MM.1S (cell line): Measurements from ENCODE around the gene BTBD17.

Source experiments
- DNase-seq: peaks from one replicate; pipeline ENCODE4 v3.0.0-alpha.2; 2015
- H2AFZ ChIP-seq: fragments of 300-600 bp; sonication (generic); 2 replicates; pipeline ENCODE4 v1.6.0; 2016; ENCODE audit warnings: antibody characterized with exemption, low read length
- H3F3A ChIP-seq: fragments of 300-600 bp; sonication (generic); 2 replicates; pipeline ENCODE4 v1.6.1; 2016; ENCODE audit warnings: mild to moderate bottlenecking, antibody characterized with exemption, low read length, moderate library complexity, mixed read lengths; ENCODE audit not compliant: insufficient read depth
- H3K27ac ChIP-seq: fragments of 300-600 bp; sonication (generic); 2 replicates; pipeline ENCODE4 v1.5.1; 2016; ENCODE audit warnings: mild to moderate bottlenecking, low read length
- H3K27me3 ChIP-seq: fragments of 300-600 bp; sonication (generic); replicated peaks from 2 replicates; pipeline ENCODE4 v1.6.0; 2016; ENCODE audit warnings: low read length; ENCODE audit not compliant: insufficient read depth
- H3K36me3 ChIP-seq: fragments of 300-600 bp; sonication (generic); replicated peaks from 2 replicates; pipeline ENCODE4 v1.6.1; 2016; ENCODE audit warnings: mild to moderate bottlenecking, low read length, mixed read lengths; ENCODE audit not compliant: insufficient read depth
- H3K4me1 ChIP-seq: fragments of 300-600 bp; sonication (generic); 2 replicates; pipeline ENCODE4 v1.6.1; 2016; ENCODE audit warnings: low read length, mixed read lengths
- H3K4me2 ChIP-seq: fragments of 300-600 bp; sonication (generic); 2 replicates; pipeline ENCODE4 v1.6.0; 2016; ENCODE audit warnings: low read depth, low read length
- H3K4me3 ChIP-seq: fragments of 300-600 bp; sonication (generic); 2 replicates; pipeline ENCODE4 v1.5.1; 2016; ENCODE audit warnings: low read length, mixed read lengths
- H3K79me2 ChIP-seq: fragments of 300-600 bp; sonication (generic); 2 replicates; pipeline ENCODE4 v1.6.1; 2016; ENCODE audit warnings: mixed run types, low read length, mixed read lengths
- H3K9ac ChIP-seq: fragments of 300-600 bp; sonication (generic); 2 replicates; pipeline ENCODE4 v1.6.1; 2016; ENCODE audit warnings: low read length, mixed read lengths
- H3K9me2 ChIP-seq: fragments of 300-600 bp; sonication (generic); replicated peaks from 2 replicates; pipeline ENCODE4 v1.6.1; 2016; ENCODE audit warnings: mild to moderate bottlenecking, low read length, mixed read lengths; ENCODE audit not compliant: insufficient read depth
- H3K9me3 ChIP-seq: fragments of 300-600 bp; sonication (generic); replicated peaks from 2 replicates; pipeline ENCODE4 v1.6.1; 2016; ENCODE audit warnings: mild to moderate bottlenecking, low read length, mixed read lengths; ENCODE audit not compliant: insufficient read depth
- H4K20me1 ChIP-seq: fragments of 300-600 bp; sonication (generic); 2 replicates; pipeline ENCODE4 v1.6.1; 2016; ENCODE audit warnings: mild to moderate bottlenecking, low read length, moderate library complexity, mixed read lengths; ENCODE audit not compliant: insufficient read depth
- EZH2 ChIP-seq: fragments of 300-600 bp; sonication (generic); optimal IDR thresholded peaks from 2 replicates; pipeline ENCODE3; 2017; ENCODE audit warnings: low read depth, mild to moderate bottlenecking, antibody characterized with exemption, low read length, mixed read lengths
- EZH2phosphoT487 ChIP-seq: fragments of 300-600 bp; sonication (generic); IDR thresholded peaks from 2 replicates; pipeline ENCODE4 v1.6.1; 2018; ENCODE audit warnings: antibody characterized with exemption, low read length
- TF ChIP-seq, protein P1 (sequence below): fragments of 300-600 bp; sonication (generic); IDR thresholded peaks from 2 replicates; pipeline ENCODE4 v1.5.1; 2016; ENCODE audit warnings: antibody characterized with exemption, low read length, mixed read lengths

The BTBD17 gene

GRCh38 chr17:74387365-74388218 lies 25.9 kb upstream of the BTBD17 start:
- H3K9me3 ChIP-seq = no peaks in the 10 kb centered on the region
- no peak overlapping the region for H3K9ac ChIP-seq
- H3K36me3 ChIP-seq = no peaks in the 10 kb centered on the region
- H3K4me1 ChIP-seq = no peaks in the 10 kb centered on the region
- TF ChIP-seq EZH2phosphoT487 (no peak), EZH2 (no peak)
- TF ChIP-seq, protein P1, sequence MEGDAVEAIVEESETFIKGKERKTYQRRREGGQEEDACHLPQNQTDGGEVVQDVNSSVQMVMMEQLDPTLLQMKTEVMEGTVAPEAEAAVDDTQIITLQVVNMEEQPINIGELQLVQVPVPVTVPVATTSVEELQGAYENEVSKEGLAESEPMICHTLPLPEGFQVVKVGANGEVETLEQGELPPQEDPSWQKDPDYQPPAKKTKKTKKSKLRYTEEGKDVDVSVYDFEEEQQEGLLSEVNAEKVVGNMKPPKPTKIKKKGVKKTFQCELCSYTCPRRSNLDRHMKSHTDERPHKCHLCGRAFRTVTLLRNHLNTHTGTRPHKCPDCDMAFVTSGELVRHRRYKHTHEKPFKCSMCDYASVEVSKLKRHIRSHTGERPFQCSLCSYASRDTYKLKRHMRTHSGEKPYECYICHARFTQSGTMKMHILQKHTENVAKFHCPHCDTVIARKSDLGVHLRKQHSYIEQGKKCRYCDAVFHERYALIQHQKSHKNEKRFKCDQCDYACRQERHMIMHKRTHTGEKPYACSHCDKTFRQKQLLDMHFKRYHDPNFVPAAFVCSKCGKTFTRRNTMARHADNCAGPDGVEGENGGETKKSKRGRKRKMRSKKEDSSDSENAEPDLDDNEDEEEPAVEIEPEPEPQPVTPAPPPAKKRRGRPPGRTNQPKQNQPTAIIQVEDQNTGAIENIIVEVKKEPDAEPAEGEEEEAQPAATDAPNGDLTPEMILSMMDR = no peak
- H3K9me2 ChIP-seq = no peaks in the 10 kb centered on the region
- no peak for DNase-seq
- H4K20me1 ChIP-seq = no peaks in the 10 kb centered on the region
- no peak overlapping the region for H3K4me3 ChIP-seq
- H3K4me2 ChIP-seq = no peak overlapping the region
- no peak overlapping the region for H3K27ac ChIP-seq
- H3K79me2 ChIP-seq = no peaks in the 10 kb centered on the region
- no peaks in the 10 kb centered on the region for H3F3A ChIP-seq
- H3K27me3 ChIP-seq = peaks cover 94% of the 10 kb centered on the region
- H2AFZ ChIP-seq = no peak overlapping the region

DNA sequence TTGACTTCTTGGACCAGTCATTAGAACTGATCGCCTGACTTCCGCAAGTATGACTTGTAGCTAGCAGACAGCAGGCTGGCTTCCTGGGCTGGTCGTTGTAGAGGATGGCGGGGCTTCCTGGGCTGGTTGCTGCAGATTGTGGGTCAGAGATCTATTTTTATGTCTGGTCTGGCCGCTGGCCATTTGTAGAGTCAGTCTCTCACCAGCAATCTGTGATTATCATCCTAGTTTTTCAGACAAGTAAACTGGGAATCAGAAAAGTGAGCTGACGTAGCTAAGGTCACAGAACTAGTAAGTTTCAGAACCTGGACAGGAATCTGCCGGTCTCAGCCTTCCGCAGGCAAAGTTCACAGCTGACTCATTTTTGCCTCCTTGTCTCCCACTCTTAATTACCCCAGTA lies 24.7 kb upstream of the BTBD17 start:
- Histone ChIP-seq H3K27ac (no peak overlapping the region), H3K9me2 (no peaks in the 10 kb centered on the region), H3K79me2 (no peaks in the 10 kb centered on the region), H3K9ac (no peak overlapping the region), H3K4me2 (no peak overlapping the region), H3K36me3 (no peaks in the 10 kb centered on the region), H3K27me3 (peaks cover 92% of the 10 kb centered on the region), H3F3A (no peaks in the 10 kb centered on the region), H3K4me3 (no peak overlapping the region), H3K4me1 (no peaks in the 10 kb centered on the region), H2AFZ (no peak overlapping the region), H4K20me1 (no peaks in the 10 kb centered on the region), H3K9me3 (no peaks in the 10 kb centered on the region)
- DNase-seq = no peak
- no peak for TF ChIP-seq EZH2
- no peak for TF ChIP-seq EZH2phosphoT487
- TF ChIP-seq, protein P1 = no peak

DNA sequence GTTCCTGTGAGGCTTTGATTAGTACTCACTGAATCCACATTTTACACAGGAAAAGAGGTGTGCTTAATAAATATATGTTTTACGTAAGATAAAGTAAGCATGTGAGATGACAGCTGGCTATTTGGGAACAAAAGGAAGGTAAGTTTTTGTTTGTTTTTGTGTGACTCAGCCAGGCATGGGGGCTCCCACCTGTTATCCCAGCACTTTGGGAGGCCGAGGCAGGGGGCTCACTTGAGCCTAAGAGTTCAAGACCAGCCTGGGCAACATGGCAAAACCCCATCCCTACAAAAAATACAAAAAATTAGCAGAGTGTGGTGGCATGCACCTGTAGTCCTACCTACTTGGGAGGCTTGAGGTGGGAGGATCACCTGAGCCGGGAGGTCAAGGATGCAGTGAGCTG lies 23.5 kb upstream of the BTBD17 start:
- Histone ChIP-seq H3F3A (no peaks in the 10 kb centered on the region), H4K20me1 (no peaks in the 10 kb centered on the region), H3K27me3 (peaks cover 92% of the 10 kb centered on the region), H3K4me2 (no peak overlapping the region), H3K9ac (no peak overlapping the region), H3K4me3 (no peak overlapping the region), H3K79me2 (no peaks in the 10 kb centered on the region), H3K9me2 (no peaks in the 10 kb centered on the region), H2AFZ (no peak overlapping the region), H3K36me3 (no peaks in the 10 kb centered on the region), H3K9me3 (no peaks in the 10 kb centered on the region), H3K4me1 (no peaks in the 10 kb centered on the region), H3K27ac (no peak overlapping the region)
- no peak for TF ChIP-seq EZH2phosphoT487
- TF ChIP-seq, protein P1 = no peak
- TF ChIP-seq EZH2 = no peak
- DNase-seq = no peak
